Measurements from ENCODE around the gene RSRC1.

RSRC1 gene

GRCh38 chr3:158205994-158206393, 96.1 kb downstream of the RSRC1 start:
- Histone ChIP-seq H3K79me2 (ENCODE audit: insufficient read depth, low read length) (peaks cover 8% of the 10 kb centered on the region; the same call in 1 of the 2 replicates), H4K20me1 (ENCODE audit: insufficient read depth, low read length) (no peaks in the 10 kb centered on the region), H3K4me2 (ENCODE audit: insufficient read depth, low read length) (no peak overlapping the region), H3K4me1 (ENCODE audit: insufficient read depth, low read length) (no peaks in the 10 kb centered on the region), H2AFZ (ENCODE audit: low read depth, low read length) (no peak overlapping the region), H3K27ac (ENCODE audit: low read length) (no peak overlapping the region), H3K36me3 (ENCODE audit: insufficient read depth, low read length) (peaks cover 17% of the 10 kb centered on the region; the same call in 1 of the 2 replicates), H3K27me3 (ENCODE audit: insufficient read depth, low read length, poor library complexity) (no peaks in the 10 kb centered on the region), H3K4me3 (ENCODE audit: low read depth in 1 of 2, low read length in 2 of 2) (no peak overlapping the region), H3K9me3 (ENCODE audit: insufficient read depth, low read length, severe bottlenecking) (peaks cover 4% of the 10 kb centered on the region), H3K9ac (ENCODE audit: low read depth, low read length) (no peak overlapping the region)
- ATAC-seq (ENCODE audit: insufficient read depth, low read depth) (no peak; the same call in 2 of the 3 replicates), DNase-seq (no peak)
- TF ChIP-seq CTCF (IDR thresholded peaks at IDR 0.05; ENCODE audit: borderline replicate concordance, extremely low read depth, low read length, poor library complexity, severe bottlenecking) (no peak), EZH2 (IDR thresholded peaks at IDR 0.05; ENCODE audit: borderline replicate concordance, low read depth, low read length, severe bottlenecking) (no peak)

GRCh38 chr3:158210067-158210466, 100.2 kb downstream of the RSRC1 start:
- H3K36me3 ChIP-seq (ENCODE audit: insufficient read depth, low read length): peaks cover 7% of the 10 kb centered on the region; the same call in 1 of the 2 replicates
- no peak for DNase-seq
- H3K4me2 ChIP-seq (ENCODE audit: insufficient read depth, low read length): no peak overlapping the region
- H3K27me3 ChIP-seq (ENCODE audit: insufficient read depth, low read length, poor library complexity): no peaks in the 10 kb centered on the region
- H3K4me3 ChIP-seq (ENCODE audit: low read depth in 1 of 2, low read length in 2 of 2): no peak overlapping the region
- H3K4me1 ChIP-seq (ENCODE audit: insufficient read depth, low read length): no peaks in the 10 kb centered on the region
- ATAC-seq (ENCODE audit: insufficient read depth, low read depth): no peak
- H3K9ac ChIP-seq (ENCODE audit: low read depth, low read length): no peak overlapping the region
- TF ChIP-seq CTCF (IDR thresholded peaks at IDR 0.05; ENCODE audit: borderline replicate concordance, extremely low read depth, low read length, poor library complexity, severe bottlenecking): no peak
- no peak for TF ChIP-seq EZH2 (IDR thresholded peaks at IDR 0.05; ENCODE audit: borderline replicate concordance, low read depth, low read length, severe bottlenecking)
- H3K79me2 ChIP-seq (ENCODE audit: insufficient read depth, low read length): peaks cover 11% of the 10 kb centered on the region; the same call in 1 of the 2 replicates
- no peak overlapping the region for H2AFZ ChIP-seq (ENCODE audit: low read depth, low read length)
- H3K27ac ChIP-seq (ENCODE audit: low read length): no peak overlapping the region
- no peaks in the 10 kb centered on the region for H3K9me3 ChIP-seq (ENCODE audit: insufficient read depth, low read length, severe bottlenecking)
- no peaks in the 10 kb centered on the region for H4K20me1 ChIP-seq (ENCODE audit: insufficient read depth, low read length)

GRCh38 chr3:158213461-158213860, 103.6 kb downstream of the RSRC1 start:
- ATAC-seq (ENCODE audit: insufficient read depth, low read depth): no peak
- Histone ChIP-seq H4K20me1 (ENCODE audit: insufficient read depth, low read length) (peaks cover 8% of the 10 kb centered on the region; the same call in 1 of the 2 replicates), H3K4me3 (ENCODE audit: low read depth in 1 of 2, low read length in 2 of 2) (no peak overlapping the region), H3K4me2 (ENCODE audit: insufficient read depth, low read length) (no peak overlapping the region), H3K27ac (ENCODE audit: low read length) (no peak overlapping the region), H3K4me1 (ENCODE audit: insufficient read depth, low read length) (no peaks in the 10 kb centered on the region), H3K27me3 (ENCODE audit: insufficient read depth, low read length, poor library complexity) (no peaks in the 10 kb centered on the region), H3K9ac (ENCODE audit: low read depth, low read length) (no peak overlapping the region), H3K79me2 (ENCODE audit: insufficient read depth, low read length) (peaks cover 14% of the 10 kb centered on the region), H3K9me3 (ENCODE audit: insufficient read depth, low read length, severe bottlenecking) (no peaks in the 10 kb centered on the region), H3K36me3 (ENCODE audit: insufficient read depth, low read length) (peaks cover 9% of the 10 kb centered on the region; the same call in 1 of the 2 replicates), H2AFZ (ENCODE audit: low read depth, low read length) (no peak overlapping the region)
- DNase-seq: no peak
- TF ChIP-seq EZH2 (IDR thresholded peaks at IDR 0.05; ENCODE audit: borderline replicate concordance, low read depth, low read length, severe bottlenecking): no peak
- no peak for TF ChIP-seq CTCF (IDR thresholded peaks at IDR 0.05; ENCODE audit: borderline replicate concordance, extremely low read depth, low read length, poor library complexity, severe bottlenecking)
